NCI-H345 (cell line): ENCODE measurements around the gene NR3C2.
A peak's percentile ranks its signal among the peaks of the same experiment; 100 is the strongest.

Experiments
- DNase-seq: peaks from one replicate; lab custom pipeline; 2025; lab: John Stamatoyannopoulos, UW

The NR3C2 gene

DNA sequence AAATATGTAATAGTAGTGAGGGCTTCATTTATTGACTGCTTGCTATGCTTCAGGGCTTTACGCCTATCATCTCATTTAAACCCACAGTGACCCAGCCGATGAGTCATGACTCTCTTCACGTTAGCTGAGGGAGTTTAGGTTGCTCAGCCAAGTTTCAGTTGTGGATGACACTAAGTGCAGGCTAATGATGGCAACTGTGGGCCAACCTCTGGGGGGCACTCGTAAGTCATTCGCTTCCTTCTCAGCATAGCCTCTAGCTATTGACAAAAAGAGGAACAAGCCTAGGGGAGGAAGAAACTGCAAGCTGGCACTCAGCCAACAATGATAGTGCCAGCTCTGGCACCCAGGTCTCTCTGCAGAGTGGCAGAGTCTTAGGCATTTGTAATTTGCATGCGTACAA lies 385.3 kb downstream of the NR3C2 start:
- DNase-seq: peak; percentile 57

DNA sequence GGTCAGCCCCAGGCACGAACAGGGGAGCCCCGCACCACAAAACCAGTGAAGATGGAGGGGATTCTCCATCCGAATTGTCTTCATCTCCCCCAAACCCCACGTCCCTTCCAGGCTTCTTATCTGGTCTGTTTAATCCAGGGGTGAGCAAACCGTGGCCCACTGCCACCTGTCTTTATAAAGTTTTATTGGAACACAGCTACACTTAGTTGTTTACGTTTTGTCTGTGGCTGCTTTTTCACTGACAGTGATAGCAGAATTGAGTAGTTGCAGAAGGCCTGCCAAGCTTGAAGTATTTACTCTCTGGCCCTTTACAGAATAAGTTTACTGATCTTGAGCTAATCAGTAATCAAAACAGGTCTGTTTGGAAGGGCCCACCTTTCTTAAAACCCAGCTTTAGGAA lies 386.4 kb downstream of the NR3C2 start:
- DNase-seq: no peak

DNA sequence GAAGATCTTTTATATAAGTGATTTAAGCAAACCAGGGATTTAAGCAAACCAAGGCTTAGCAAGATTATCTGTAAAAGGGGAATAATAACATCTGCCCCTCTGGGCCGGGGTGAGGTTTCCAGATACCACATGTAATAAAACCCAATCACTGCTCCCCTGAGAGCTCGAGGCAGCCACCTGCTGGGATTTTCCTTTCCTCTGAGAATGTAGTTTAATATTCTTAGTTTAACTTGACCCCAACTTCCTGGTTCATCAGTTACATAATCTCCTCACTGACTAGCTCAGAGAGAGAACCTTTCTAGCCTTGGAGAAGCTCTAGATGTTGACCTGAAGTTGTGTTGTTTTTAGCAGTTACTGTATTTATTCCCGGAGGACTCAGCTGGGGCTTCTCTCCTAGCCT lies 387.9 kb downstream of the NR3C2 start:
- no peak for DNase-seq

DNA sequence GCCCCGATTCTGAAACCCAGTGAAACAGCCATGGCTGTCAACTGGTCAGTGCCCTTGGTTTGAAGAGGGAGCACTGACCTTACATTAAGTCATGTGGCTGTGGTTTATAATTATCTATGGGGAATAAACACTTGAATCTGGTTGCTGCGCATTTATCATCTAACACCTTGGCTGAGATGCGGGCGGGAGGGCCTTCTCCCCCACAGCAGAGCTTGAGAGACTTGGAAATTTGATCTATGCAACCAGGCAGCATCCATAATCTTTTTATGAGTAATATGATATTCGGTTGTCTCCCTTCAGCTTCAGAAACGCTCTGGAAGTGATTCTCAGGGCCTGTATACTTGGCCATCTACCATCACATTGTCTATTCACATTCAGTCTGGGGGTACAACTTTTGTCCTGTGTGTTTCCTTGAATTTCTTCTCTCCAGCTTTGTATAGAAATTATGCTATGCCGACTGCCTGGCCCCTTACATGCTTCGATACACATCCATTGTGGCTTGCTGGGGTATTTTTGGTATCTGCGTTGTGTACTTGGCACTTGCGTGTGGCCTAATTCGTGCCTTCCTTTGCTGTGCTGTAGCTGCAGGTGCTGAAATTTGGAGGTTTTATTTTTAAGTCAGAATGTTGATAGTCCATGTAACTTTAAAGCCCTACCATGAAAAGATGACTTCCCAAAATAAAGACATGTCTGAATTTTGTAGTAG lies 388.8 kb downstream of the NR3C2 start:
- no peak for DNase-seq

DNA sequence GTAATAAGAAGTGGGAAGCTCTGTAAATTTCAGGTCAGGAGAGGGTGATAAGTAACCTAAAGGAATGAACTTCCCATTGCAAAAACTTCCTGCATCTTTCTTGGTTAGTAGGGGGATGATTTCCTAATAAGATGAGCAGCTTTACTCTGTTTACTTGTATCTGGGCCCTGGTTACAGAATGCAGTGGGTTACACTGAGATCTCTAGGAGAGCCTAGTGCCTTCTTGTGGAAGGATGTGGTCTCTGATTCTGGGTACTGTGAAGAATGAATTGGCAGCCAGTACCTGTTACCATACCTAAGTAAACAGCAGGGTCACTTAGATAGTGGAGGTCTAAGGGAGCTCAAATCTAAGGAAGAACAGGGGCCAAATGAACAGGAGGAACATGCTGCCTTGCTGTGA lies 389.8 kb downstream of the NR3C2 start:
- no peak for DNase-seq

DNA sequence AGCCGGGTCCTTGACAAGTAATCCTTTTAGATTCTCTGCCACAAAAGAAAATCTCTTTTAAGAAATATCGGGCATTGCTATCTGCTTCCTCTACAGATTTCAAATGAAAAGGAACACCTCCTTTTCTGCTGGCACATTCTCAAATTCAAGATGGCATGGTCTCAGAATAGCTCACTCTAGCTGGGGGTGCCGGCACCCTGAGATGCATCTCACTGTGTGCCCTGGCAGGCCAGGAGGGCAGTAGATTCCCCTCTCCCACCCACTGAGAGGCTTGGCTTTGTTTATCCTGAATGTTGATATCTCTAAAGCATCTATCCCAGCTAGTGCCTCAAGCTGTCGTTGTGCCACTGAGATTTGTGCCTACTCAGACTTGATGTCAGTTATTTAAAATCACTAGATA lies 390.8 kb downstream of the NR3C2 start:
- no peak for DNase-seq

DNA sequence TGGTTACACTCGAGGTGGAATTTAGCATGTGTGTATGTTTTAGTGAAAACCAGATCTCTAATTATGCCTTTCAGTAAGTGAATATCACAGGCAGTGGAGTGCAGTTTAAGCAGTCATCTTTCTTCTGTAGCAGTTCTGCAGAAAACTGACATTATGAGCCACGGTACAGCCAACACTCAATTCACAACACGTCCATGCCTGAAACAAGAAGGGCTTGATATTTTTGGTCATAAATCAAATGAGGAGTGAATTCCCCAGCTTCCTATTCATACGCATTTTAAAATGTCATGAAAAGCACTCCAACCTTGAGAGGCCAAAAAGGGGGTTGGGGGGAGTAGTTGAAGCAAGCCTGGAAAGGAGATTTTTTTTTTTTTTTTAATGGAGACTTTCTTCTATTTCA lies 393.6 kb downstream of the NR3C2 start:
- DNase-seq: no peak

DNA sequence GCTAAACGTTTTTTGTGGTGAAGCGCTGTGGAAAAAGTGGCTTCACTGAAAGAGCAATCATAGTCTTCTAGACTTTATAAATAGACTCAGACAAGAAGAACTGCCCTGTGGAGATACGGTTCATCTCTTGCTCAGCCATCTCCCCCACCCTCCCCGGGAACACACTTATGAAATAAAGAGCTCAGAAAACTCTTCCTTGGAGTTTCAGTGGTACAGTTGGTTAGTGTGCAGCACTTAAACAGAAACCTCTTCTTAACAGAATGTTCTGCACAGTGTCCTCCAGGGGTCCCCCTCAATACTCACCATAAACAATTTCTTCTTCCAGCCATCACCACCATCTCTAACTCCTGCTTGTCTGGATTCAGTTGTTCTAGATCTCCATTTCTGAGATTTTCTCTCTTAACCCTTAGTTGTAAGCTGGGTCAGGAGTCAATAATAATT lies 397.3 kb downstream of the NR3C2 start:
- DNase-seq: no peak

DNA sequence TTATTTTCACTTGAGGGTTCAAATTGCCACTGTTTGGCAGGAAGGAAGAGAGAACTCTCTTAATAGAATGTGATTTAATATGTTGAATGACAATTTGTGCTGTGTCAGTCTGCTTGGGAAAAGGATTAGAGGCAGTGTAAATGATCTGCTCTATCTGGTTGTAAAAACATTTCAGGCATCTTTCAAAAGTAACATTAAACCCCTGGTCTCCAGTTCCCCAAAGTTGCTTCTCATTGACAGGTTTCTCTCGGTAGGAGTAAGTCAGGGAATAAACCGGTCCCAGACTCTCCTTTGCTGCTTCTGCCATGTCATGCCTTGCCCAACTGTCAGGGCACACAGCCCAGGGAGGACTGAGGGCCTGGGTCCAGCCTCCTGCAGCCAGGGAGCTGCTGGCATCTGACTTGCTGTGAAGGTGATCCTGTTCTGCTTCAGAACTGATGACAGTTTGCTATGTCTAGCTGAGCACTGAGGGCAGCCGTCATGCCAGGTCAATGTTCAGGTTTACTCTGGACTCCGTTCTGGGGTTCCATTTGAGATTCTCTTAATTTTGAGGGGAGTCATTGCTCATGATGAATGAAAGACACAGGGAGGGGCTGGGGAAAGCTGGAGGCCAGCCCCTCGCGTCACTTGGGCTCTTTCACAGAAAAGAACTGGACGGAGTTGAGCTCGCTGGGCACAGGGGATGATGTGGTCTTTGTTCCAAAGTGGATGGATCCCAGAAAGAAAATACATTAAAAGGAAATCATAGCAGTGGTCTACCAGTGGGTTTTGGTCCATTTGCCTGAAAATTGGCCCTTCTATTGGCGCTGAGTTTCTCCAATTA lies 397.9 kb downstream of the NR3C2 start:
- no peak for DNase-seq

DNA sequence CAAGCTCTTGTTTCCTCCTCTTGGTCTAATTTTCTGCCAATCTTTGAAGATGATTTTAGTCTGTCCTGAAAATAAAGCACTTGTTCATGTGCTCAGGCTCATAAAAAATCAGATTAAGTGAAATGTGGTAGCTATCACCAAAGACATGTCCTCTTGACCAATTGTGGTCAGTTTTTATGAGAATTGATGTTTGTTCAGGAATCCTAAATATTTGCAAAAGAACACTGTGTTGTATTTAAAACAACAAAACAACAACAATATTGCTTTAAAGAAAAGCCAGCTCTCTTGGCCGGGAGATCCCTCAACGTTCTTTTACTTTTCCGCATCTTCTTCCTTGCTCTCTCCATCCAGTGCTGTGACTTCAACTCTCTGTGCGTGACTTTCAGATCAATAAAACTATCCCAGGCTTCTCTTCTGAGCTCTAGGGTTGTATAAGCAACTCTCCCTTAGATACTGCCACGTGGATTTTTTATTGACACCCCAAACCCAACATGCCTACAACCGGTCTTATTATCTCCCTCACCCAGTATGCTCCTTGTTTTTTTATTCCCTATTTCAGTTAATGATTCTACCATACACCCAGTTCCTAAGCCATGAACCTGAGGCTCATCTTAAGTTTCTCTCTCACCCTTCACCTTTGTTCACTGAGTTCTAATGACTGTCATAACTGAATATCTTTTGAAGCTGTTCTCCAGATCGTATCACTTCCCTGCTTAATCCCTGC lies 400.4 kb downstream of the NR3C2 start:
- DNase-seq: no peak

DNA sequence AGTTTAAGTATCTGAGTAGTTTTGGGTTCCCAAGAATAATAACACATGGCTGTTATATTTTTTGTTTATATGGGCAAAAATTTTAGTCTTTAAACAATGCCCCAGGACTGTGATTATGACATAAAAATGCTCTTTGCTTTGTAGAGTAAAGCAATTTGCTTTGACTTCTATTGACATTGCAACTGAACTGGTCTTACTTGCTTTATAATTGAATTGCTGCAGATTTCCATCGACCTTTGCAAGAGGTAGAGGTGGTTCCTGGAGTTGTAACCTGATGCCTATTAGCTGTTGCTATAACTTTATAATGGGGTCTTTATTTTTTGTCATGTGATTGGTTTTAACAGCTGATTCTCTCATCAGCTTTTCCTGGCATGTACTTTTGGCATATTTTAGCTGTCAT lies 407.4 kb downstream of the NR3C2 start:
- no peak for DNase-seq

DNA sequence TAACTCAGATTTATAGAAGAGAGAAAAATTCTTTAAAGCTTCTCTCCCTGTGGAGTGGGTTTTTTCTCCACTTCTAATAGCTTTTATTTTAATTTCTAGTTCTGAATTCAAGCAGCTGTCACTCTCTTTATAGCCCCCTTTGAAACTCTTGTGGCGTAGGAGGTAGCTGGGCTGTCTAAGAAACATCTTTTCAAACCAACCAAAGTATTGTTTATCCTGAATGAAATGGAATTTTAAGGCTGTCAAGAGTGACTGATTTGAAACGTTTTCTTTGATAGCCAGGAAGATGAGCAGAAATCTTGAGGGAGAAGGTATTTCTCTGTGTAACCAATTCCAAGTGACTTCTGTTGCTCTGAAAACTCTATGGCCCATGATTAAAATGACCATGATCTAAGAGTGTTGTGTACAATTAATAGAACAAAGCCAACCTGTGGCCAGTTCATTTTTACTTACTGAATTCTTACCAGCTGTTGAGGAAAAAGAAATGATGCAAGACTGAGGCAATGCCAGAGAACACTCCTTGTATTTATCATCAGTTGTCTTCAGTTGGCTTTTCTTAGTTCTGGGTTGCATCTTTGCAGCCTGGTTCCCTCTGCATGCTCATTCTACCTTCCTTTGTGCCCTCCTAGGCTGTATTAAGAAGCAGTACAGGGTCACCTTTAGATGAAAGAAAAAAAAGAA lies 411.9 kb downstream of the NR3C2 start:
- no peak for DNase-seq

DNA sequence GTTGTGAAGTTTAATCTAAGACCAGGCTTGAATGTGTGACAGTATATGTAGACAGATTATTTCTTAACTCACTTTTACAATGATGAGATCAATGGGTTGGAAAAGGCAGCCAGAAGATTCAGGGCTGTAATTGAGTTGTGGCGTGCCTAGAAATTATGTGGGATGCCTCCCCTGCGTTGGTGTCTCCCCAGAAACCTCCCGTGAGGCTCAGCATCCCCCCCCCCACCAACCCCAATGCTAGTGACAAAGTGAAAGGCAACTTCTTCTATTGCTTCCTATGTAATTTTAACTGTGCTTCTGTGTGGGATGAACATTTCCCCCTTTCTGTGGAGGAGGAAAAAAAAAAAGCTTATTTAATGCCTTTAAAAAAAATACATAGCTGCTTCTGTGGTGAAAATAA lies 412.4 kb downstream of the NR3C2 start:
- DNase-seq: no peak
